Activated naive CD4-positive, alpha-beta T cell treated with anti-CD3 and anti-CD28 coated beads for 36 hours (primary cell): ENCODE data around the gene PIGV. TPM values are rescaled to one million over a fixed set of nuclear protein-coding genes. Genes with fewer than 3 reads are reported as not detected.
"Not testable (repeated sequence)": the region's sequence is repeated elsewhere in the genome, so short reads cannot be mapped to it uniquely, and the experiment has no call there.

ENCODE experiments used
- CTCF ChIA-PET: fragments of 350-600 bp; sonication (Branson Sonifier 250); formaldehyde crosslinking; loops from one replicate; lab custom pipeline; 2021; ENCODE audit warnings: antibody characterized with exemption; lab: Charles Lee
- DNase-seq: peaks from one replicate; pipeline ENCODE4 v3.0.0-alpha.2; 2020
- H3K27ac Mint-ChIP-seq: one replicate; pipeline ENCODE4 v1.8.0; 2021; ENCODE audit warnings: mild to moderate bottlenecking, mixed read lengths
- H3K27me3 Mint-ChIP-seq: one replicate; pipeline ENCODE4 v1.8.0; 2021; ENCODE audit warnings: low read depth, mixed read lengths
- H3K36me3 Mint-ChIP-seq: one replicate; pipeline ENCODE4 v1.8.0; 2021; ENCODE audit warnings: low read depth, mixed read lengths
- H3K4me1 Mint-ChIP-seq: one replicate; pipeline ENCODE4 v1.8.0; 2021; ENCODE audit warnings: low read depth, mixed read lengths
- H3K4me3 Mint-ChIP-seq: one replicate; pipeline ENCODE4 v1.8.0; 2021; ENCODE audit warnings: mild to moderate bottlenecking, moderate library complexity, mixed read lengths
- H3K9me3 Mint-ChIP-seq: one replicate; pipeline ENCODE4 v1.8.0; 2021; ENCODE audit warnings: mixed read lengths
- intact Hi-C: fragments of 100-400 bp; cut with micrococcal nuclease; formaldehyde crosslinking; loops from one replicate; pipeline ENCODE4 v1.15.1; 2023
- total RNA-seq, 2 experiments: library from RNA; stranded (reverse); gene quantifications; one replicate each; pipeline ENCODE4 v1.2.3, GENCODE V29; 2021

Gene PIGV
- total RNA-seq, 2 experiments from 2014 or later: 10.6 to 11.2 TPM

DNA sequence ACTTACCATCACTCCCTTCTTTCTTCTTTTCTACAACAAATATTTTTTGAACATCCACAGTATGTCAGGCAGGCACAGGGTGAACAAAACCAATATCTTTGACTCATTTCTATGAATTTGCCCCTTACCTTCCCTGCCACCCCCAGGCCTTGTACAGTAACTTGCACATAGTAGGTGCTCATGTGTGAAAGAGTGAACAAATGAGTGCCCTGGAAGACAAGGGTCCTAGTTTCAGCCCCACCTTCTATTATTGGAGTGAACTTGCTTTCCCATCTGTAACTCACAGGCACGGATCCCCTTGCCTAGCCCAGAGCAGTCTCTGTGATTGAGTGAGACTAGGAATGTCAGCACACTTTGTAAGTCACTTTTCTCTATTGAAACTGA is 51.6 kb downstream of the PIGV start:
- H3K27me3 Mint-ChIP-seq: no peaks in the 10 kb centered on the region
- H3K9me3 Mint-ChIP-seq: no peaks in the 10 kb centered on the region
- peak overlapping the region; percentile 46 for H3K27ac Mint-ChIP-seq
- intact Hi-C loops: no loop called here
- H3K4me1 Mint-ChIP-seq: peaks cover 14% of the 10 kb centered on the region
- H3K4me3 Mint-ChIP-seq: no peak overlapping the region
- peaks cover 44% of the 10 kb centered on the region for H3K36me3 Mint-ChIP-seq
- DNase-seq: no peak
- CTCF ChIA-PET: interaction anchor here (0.8 to 1.8 kb wide), 2 partner anchors 16 to 38 kb away, joined by 3 to 5 read pairs; no protein-coding TSS in a partner anchor

DNA sequence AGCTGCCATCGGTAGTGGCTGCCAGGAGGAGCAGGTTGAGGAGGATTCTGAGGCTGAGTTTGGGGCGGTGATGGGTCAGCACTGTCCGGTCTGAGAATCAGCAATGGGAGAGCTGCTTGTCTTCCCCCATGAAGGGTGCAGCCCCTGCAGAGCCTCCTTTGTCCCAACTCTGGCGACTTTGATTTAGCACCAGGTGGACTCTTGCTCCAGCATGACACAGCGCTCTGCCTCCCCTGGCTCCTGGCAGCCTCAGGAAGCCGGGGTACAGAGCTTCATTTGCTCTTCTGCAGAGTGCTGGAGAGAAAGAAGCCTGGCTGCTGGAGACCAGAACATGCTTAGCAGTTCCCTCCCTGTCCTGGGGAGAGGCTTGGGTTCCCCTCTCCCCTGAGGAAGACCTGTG is 52.0 kb downstream of the PIGV start:
- DNase-seq: no peak
- H3K9me3 Mint-ChIP-seq: no peaks in the 10 kb centered on the region
- H3K27ac Mint-ChIP-seq: no peak overlapping the region
- no peak overlapping the region for H3K4me3 Mint-ChIP-seq
- no peaks in the 10 kb centered on the region for H3K27me3 Mint-ChIP-seq
- H3K36me3 Mint-ChIP-seq: peaks cover 42% of the 10 kb centered on the region
- intact Hi-C loops: no loop called here
- CTCF ChIA-PET: no interaction called here
- H3K4me1 Mint-ChIP-seq: peaks cover 12% of the 10 kb centered on the region

DNA sequence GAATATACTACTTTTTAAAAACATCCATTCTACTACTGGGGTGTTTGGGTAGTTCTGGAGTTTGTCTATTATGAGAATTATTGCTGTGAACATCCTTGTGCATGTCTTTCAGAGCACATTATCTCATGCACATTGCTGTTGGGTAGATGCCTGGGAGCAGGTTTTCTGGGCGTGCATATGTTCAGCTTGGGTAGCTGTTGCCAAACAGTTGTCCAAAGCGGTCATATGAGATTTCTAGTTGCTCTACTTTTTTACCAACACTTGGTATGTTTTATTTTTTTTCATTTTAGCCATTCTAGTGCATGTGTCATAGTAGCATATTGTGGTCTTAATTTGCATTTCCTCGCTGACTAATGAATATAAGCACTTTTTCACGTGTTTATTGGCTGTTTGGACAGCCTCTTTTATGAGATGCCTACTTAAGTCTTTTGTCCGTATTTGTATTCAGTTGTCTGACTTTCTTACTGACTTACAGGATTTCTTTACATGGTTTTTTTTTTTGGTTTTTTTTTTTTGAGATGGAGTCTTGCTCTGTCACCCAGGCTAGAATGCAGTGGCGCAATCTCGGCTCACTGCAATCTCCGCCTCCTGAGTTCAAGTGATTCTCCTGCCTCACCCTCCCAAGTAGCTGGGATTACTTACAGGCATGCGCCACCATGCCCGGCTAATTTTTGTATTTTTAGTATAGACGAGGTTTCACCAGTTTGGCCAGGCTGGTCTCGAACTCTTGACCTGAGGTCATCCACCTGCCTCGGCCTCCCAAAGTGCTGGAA is 56.9 kb downstream of the PIGV start:
- H3K27me3 Mint-ChIP-seq: no peaks in the 10 kb centered on the region
- CTCF ChIA-PET: no interaction called here
- DNase-seq: no peak
- no peaks in the 10 kb centered on the region for H3K9me3 Mint-ChIP-seq
- H3K4me3 Mint-ChIP-seq: no peak overlapping the region
- H3K27ac Mint-ChIP-seq: no peak overlapping the region
- H3K36me3 Mint-ChIP-seq: peaks cover 32% of the 10 kb centered on the region
- H3K4me1 Mint-ChIP-seq: peaks cover 3% of the 10 kb centered on the region
- intact Hi-C loops: no loop called here

DNA sequence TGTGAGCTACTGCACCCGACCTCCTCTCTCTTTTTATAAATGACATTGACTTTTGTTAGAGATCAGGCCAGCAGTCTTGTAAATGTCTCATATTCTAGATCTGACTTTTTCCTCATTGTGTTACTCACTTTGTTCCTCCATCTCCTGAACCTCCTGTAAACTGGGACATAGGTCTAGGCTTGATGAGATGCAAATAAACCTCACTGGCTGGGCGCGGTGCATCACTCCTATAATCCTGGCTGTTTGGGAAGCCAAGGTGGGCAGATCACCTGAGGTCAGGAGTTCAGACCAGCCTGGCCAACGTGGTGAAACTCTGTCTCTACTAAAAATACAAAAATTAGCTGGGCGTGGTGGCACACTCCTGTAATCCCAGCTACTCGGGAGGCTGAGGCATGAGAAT is 60.1 kb downstream of the PIGV start:
- intact Hi-C loops, H3K4me1 Mint-ChIP-seq, H3K9me3 Mint-ChIP-seq, CTCF ChIA-PET, H3K27me3 Mint-ChIP-seq, DNase-seq, H3K4me3 Mint-ChIP-seq: not testable (repeated sequence)
- Mint-ChIP-seq H3K36me3 (peaks cover 49% of the 10 kb centered on the region), H3K27ac (peak overlapping the region; percentile 57)

Other genes starting within 250 kb of the PIGV start
- gene ARID1A, start 91.9 kb upstream of the PIGV start, total RNA-seq: 10 to 100 TPM; 65.0 to 65.9 TPM
- gene ZDHHC18, start 38.7 kb downstream of the PIGV start, total RNA-seq: 10 to 100 TPM; 37.3 to 39.0 TPM
- under 1 TPM; 0.26 to 0.52 TPM for gene SFN, start 75.2 kb downstream of the PIGV start, total RNA-seq
- gene GPN2, start 102.3 kb downstream of the PIGV start, total RNA-seq: 10 to 100 TPM; 19.8 to 20.7 TPM
- gene GPATCH3, start 112.5 kb downstream of the PIGV start, total RNA-seq: 1 to 10 TPM; 7.9 to 8.5 TPM
- gene NR0B2, start 126.0 kb downstream of the PIGV start, total RNA-seq: not detected
- gene NUDC, start 133.8 kb downstream of the PIGV start, total RNA-seq: 10 to 100 TPM; 75.3 to 78.1 TPM
- under 1 TPM; 0.24 to 0.25 TPM for gene KDF1, start 172.5 kb downstream of the PIGV start, total RNA-seq
- under 1 TPM; 0.20 to 0.43 TPM for gene TRNP1, start 205.7 kb downstream of the PIGV start, total RNA-seq
- gene TENT5B, start 224.9 kb downstream of the PIGV start, total RNA-seq: not detected